ENCODE data around the gene METRN. TPM values are rescaled to one million over a fixed set of nuclear protein-coding genes. Genes with fewer than 3 reads are reported as not detected.

Gene METRN
- total RNA-seq: 10 to 100 TPM in 5 of 7 donors, 1 to 10 TPM in 2; 7.2 to 20.2 (median 12.8) TPM
- 10 to 100 TPM; 15.6 to 31.9 (median 30.4) TPM for polyA plus RNA-seq
- long read RNA-seq, donor 1, transcript METRN-204 (4 exons, 3,325 nt): major isoform, 18 of 22 reads
- long read RNA-seq, donor 1, partial matches to known transcripts: 0 of 22 reads
- long read RNA-seq, donor 1, other reads (novel, unspliced or antisense): 0 of 22 reads
- long read RNA-seq, donor 2, transcript METRN-204 (4 exons, 3,325 nt): major isoform, 8 of 11 reads
- long read RNA-seq, donor 2, partial matches to known transcripts: 0 of 11 reads
- long read RNA-seq, donor 2, other reads (novel, unspliced or antisense): 0 of 11 reads

DNA sequence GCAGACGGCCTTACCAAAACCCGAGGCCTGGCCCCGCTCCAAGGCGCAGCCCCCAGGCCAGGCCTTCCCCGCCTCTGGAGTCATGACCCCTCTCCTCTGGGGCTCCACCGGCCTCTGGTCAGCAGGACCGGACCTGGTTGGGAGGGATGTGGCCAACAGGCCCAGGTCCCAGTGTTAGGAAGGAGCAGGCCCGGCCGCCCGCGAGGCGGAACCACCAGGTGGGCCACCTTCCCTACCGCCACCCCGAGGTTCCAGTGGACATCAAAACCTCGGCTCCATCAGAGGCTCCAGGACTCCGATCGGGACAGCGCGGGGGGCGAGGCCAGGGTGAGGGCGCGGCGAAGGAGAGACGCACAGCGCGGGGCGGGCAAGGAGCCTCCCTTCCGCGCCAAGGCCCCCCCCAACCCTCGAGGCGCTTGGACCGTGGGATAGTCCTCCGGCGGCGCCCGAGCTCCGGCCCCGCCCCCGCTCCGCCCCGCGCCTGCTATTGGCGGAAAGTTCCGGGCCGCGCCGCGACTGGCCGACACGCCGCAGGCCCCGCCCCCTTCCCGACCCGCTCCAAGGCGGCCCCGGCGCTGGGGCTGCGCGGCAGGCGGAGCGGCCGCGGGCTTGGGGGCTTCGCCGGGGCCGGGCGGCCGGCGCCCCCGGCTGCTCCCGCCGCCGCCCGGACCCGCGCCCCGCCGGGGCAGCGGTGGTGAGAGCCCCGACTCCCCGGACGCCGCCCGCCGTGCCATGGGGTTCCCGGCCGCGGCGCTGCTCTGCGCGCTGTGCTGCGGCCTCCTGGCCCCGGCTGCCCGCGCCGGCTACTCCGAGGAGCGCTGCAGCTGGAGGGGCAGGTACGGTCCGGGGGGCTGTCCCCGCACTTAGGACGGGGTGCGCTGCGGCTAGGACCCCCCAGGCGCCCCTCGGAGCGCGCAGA is at the start of gene METRN:
Gene METRN (plus strand): TSS at position 561 of the 919 bp plus-strand sequence. CDS start 172 bp downstream, at position 733.
- DNase-seq: peak; percentile 95
- 5 to 71% (median 10%) methylated on average over 4 to 108 of the region's 108 CpGs for WGBS, 5 donors
- peaks cover 9 to 67% (median 39%) of the 10 kb centered on the region in 6 donors for H3K4me1 ChIP-seq
- intact Hi-C loops (cut with DNase I; ENCODE audit: low total_unique reads): loop anchor here (5.0 kb wide), 1 partner anchor 72 kb away; the partner anchor contains the start of genes CHTF18 and RPUSD1
- TF ChIP-seq POLR2A (IDR thresholded peaks at IDR 0.05): no peak
- peak; percentile 4 to 54 (median 45) for TF ChIP-seq POLR2AphosphoS5 (IDR thresholded peaks at IDR 0.05)
- TF ChIP-seq, protein P1, sequence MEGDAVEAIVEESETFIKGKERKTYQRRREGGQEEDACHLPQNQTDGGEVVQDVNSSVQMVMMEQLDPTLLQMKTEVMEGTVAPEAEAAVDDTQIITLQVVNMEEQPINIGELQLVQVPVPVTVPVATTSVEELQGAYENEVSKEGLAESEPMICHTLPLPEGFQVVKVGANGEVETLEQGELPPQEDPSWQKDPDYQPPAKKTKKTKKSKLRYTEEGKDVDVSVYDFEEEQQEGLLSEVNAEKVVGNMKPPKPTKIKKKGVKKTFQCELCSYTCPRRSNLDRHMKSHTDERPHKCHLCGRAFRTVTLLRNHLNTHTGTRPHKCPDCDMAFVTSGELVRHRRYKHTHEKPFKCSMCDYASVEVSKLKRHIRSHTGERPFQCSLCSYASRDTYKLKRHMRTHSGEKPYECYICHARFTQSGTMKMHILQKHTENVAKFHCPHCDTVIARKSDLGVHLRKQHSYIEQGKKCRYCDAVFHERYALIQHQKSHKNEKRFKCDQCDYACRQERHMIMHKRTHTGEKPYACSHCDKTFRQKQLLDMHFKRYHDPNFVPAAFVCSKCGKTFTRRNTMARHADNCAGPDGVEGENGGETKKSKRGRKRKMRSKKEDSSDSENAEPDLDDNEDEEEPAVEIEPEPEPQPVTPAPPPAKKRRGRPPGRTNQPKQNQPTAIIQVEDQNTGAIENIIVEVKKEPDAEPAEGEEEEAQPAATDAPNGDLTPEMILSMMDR (IDR thresholded peaks at IDR 0.05 in 8 of 11, conservative IDR thresholded peaks at IDR 0.05 in 3 of 11): peak in 1 of 11 experiments; percentile 6
- peaks cover 8 to 81% (median 29%) of the 10 kb centered on the region in 7 donors for H3K27me3 ChIP-seq (replicated peaks in 1 of 7)
- H3K27ac ChIP-seq: peak within 1 kb of the TSS in 3 of 8 donors; percentile 32 to 59 (median 55)
- peak within 1 kb of the TSS; percentile 67 to 93 (median 71) for H3K4me3 ChIP-seq
- H3K36me3 ChIP-seq: peaks cover 0 to 5% (median 0%) of the 10 kb centered on the region in 6 donors
- H3K9me3 ChIP-seq: no peaks in the 10 kb centered on the region

DNA sequence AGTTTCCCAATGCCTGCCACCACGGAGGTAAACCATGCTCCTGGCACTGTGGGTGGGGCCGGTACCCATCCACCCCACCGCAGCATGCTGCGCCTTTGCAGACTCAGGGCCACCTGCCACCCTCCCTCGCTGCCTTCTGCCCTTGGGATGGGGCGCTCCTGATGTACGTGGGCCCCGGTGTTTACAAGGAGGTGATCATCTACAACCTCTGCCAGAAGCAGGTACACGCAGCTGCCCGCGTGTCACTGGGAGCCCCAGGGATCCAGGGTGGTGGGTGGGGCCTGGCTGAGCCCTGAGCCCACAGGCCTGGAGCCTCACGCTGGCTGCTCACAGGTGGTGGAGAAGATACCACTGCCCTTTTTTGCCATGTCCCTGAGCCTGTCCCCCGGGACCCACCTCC is 48.3 kb upstream of the METRN start:
- Histone ChIP-seq H3K27ac (peak overlapping the region in 1 of 8 donors; percentile 94), H3K36me3 (peaks cover 0 to 26% (median 22%) of the 10 kb centered on the region in 6 donors), H3K4me1 (peaks cover 14 to 43% (median 28%) of the 10 kb centered on the region in 6 donors), H3K9me3 (no peaks in the 10 kb centered on the region), H3K27me3 (replicated peaks in 1 of 7) (no peaks in the 10 kb centered on the region), H3K4me3 (no peak overlapping the region)
- intact Hi-C loops (cut with DNase I; ENCODE audit: low total_unique reads): no loop called here
- DNase-seq: no peak
- TF ChIP-seq POLR2AphosphoS5 (IDR thresholded peaks at IDR 0.05) (no peak), POLR2A (IDR thresholded peaks at IDR 0.05) (no peak)
- TF ChIP-seq, protein P1 (IDR thresholded peaks at IDR 0.05 in 8 of 11, conservative IDR thresholded peaks at IDR 0.05 in 3 of 11): no peak
- 89 to 96% (median 92%) methylated on average over 11 to 13 of the region's 13 CpGs for WGBS, 5 donors

DNA sequence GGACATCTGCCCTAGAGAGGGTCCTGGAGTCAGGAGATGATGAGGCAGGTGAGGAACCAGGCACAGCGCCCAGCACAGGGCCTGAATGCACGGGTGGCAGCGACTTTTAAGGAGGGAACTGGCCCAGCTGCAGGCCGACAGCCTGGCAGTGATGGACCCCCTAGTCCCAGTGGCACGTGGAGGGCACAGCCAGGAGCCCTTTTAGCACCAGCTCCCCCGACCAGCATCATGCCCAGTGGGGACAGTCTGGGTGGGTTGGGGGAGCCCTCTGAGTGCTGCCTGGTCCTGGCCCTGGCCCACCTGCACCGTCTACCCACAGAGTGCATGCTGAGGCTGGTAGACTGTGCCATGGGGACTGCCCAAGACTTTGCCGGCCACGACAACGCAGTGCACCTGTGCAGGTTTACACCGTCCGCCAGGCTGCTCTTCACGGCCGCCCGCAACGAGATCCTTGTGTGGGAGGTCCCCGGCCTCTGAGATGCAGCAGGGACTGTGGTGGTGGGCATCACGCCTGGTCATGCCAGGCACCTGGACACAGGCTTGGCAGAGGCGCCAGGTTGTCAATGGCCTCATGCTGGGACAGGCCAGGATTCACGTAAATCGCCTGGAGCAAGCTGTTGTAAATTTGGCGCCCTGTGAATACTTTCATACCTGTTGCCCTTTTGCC is 47.7 kb upstream of the METRN start:
- DNase-seq: peak; percentile 88
- peaks cover 0 to 33% (median 29%) of the 10 kb centered on the region in 6 donors for H3K36me3 ChIP-seq
- peak overlapping the region in 6 of 8 donors; percentile 70 to 99 (median 92) for H3K4me3 ChIP-seq
- H3K27ac ChIP-seq: peak overlapping the region; percentile 75 to 94 (median 90)
- H3K4me1 ChIP-seq: peaks cover 14 to 39% (median 27%) of the 10 kb centered on the region in 6 donors
- no peaks in the 10 kb centered on the region for H3K9me3 ChIP-seq
- no peaks in the 10 kb centered on the region for H3K27me3 ChIP-seq (replicated peaks in 1 of 7)
- 83 to 90% (median 89%) methylated on average over 6 to 22 of the region's 22 CpGs for WGBS, 5 donors
- TF ChIP-seq, protein P1 (IDR thresholded peaks at IDR 0.05 in 8 of 11, conservative IDR thresholded peaks at IDR 0.05 in 3 of 11): no peak
- TF ChIP-seq POLR2A (IDR thresholded peaks at IDR 0.05) (no peak), POLR2AphosphoS5 (IDR thresholded peaks at IDR 0.05) (no peak)
- intact Hi-C loops (cut with DNase I; ENCODE audit: low total_unique reads): no loop called here

Data from spleen (tissue), 13 donors.